Uterus (tissue), 2 donors: Measurements from ENCODE around the gene FBLN1.
"Not testable (repeated sequence)": the region's sequence is repeated elsewhere in the genome, so short reads cannot be mapped to it uniquely, and the experiment has no call there.

Experiments used
- POLR2A ChIP-seq, 2 donors: fragments of 450-650 bp; IDR thresholded peaks; one replicate each; pipeline ENCODE4 v1.6.1; 2016; ENCODE audit warnings: antibody characterized with exemption in 2 of 2, mild to moderate bottlenecking in 1 of 2, moderate library complexity in 1 of 2
- TF ChIP-seq, protein P1 (sequence below), 4 experiments: fragments of 200-600 bp in 2 of 4; fragments of 450-650 bp in 2 of 4; sonication (generic) in 2 of 4; IDR thresholded peaks; one replicate each; pipeline ENCODE4 v1.5.1; 2016 to 2019; ENCODE audit warnings: antibody characterized with exemption in 4 of 4, mild to moderate bottlenecking in 2 of 4, moderate library complexity in 1 of 4

DNA sequence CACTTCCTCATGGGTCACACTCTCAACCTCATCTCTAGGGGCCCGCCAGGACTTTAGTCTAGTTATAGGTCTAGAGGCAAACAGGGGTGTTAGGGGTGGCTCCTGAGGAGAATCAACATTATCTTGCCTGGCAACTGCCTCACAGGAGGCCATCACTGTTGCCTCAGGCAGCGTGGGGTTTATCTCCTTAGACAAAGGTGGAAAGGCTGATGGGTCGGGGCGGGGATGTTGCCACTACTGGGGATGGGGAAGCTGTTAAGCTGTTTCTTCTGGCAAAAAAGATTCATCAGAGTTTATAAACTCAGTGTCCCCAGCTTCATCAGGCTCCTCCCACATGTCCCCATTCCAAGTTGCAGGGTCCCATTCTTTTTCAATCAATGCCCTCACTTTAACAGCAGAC lies 58.1 kb downstream of the FBLN1 start:
- not testable (repeated sequence) for TF ChIP-seq POLR2A (IDR thresholded peaks at IDR 0.05)
- TF ChIP-seq, protein P1, sequence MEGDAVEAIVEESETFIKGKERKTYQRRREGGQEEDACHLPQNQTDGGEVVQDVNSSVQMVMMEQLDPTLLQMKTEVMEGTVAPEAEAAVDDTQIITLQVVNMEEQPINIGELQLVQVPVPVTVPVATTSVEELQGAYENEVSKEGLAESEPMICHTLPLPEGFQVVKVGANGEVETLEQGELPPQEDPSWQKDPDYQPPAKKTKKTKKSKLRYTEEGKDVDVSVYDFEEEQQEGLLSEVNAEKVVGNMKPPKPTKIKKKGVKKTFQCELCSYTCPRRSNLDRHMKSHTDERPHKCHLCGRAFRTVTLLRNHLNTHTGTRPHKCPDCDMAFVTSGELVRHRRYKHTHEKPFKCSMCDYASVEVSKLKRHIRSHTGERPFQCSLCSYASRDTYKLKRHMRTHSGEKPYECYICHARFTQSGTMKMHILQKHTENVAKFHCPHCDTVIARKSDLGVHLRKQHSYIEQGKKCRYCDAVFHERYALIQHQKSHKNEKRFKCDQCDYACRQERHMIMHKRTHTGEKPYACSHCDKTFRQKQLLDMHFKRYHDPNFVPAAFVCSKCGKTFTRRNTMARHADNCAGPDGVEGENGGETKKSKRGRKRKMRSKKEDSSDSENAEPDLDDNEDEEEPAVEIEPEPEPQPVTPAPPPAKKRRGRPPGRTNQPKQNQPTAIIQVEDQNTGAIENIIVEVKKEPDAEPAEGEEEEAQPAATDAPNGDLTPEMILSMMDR (IDR thresholded peaks at IDR 0.05) = not testable (repeated sequence)
